Hepatocyte (in vitro differentiated cells): ENCODE results near the gene ALOXE3. TPM values are rescaled to one million over a fixed set of nuclear protein-coding genes. Genes with fewer than 3 reads are reported as not detected.

Experiments
- DNase-seq: peaks from one replicate; pipeline ENCODE4 v3.0.0-alpha.2; 2016; ENCODE audit warnings: low spot score
- H2AFZ ChIP-seq: fragments of 200-600 bp; sonication (generic); 2 replicates; pipeline ENCODE4 v1.6.0; 2016; ENCODE audit warnings: antibody characterized with exemption, mild to moderate bottlenecking
- H3K27ac ChIP-seq: fragments of 200-600 bp; sonication (generic); 2 replicates; pipeline ENCODE4 v1.5.1; 2016; ENCODE audit warnings: mild to moderate bottlenecking
- H3K27me3 ChIP-seq: fragments of 200-600 bp; sonication (generic); 2 replicates; pipeline ENCODE4 v1.6.1; 2016
- H3K36me3 ChIP-seq: fragments of 200-600 bp; sonication (generic); replicated peaks from 2 replicates; pipeline ENCODE4 v1.5.1; 2016; ENCODE audit warnings: low read depth; ENCODE audit not compliant: insufficient read depth
- H3K4me1 ChIP-seq: fragments of 200-600 bp; sonication (generic); 2 replicates; pipeline ENCODE4 v1.5.1; 2016; ENCODE audit warnings: mild to moderate bottlenecking, moderate library complexity; ENCODE audit not compliant: insufficient read depth
- H3K4me2 ChIP-seq: fragments of 200-600 bp; sonication (generic); 2 replicates; pipeline ENCODE4 v1.6.0; 2016
- H3K4me3 ChIP-seq: fragments of 200-600 bp; sonication (generic); 2 replicates; pipeline ENCODE4 v1.5.1; 2016; ENCODE audit warnings: mild to moderate bottlenecking
- H3K79me2 ChIP-seq: fragments of 200-600 bp; sonication (generic); 2 replicates; pipeline ENCODE4 v1.6.0; 2017; ENCODE audit warnings: mild to moderate bottlenecking
- H3K9me2 ChIP-seq: fragments of 200-600 bp; sonication (generic); replicated peaks from 2 replicates; pipeline ENCODE4 v1.6.0; 2017; ENCODE audit warnings: mild to moderate bottlenecking; ENCODE audit not compliant: insufficient read depth
- H3K9me3 ChIP-seq: fragments of 200-600 bp; sonication (generic); 2 replicates; pipeline ENCODE4 v1.5.1; 2016; ENCODE audit warnings: low read depth, mild to moderate bottlenecking
- H4K20me1 ChIP-seq: fragments of 200-600 bp; sonication (generic); 2 replicates; pipeline ENCODE4 v1.6.0; 2016; ENCODE audit warnings: mild to moderate bottlenecking; ENCODE audit not compliant: insufficient read depth, poor library complexity, severe bottlenecking
- EZH2 ChIP-seq: fragments of 200-600 bp; sonication (generic); IDR thresholded peaks from 2 replicates; pipeline ENCODE4 v1.6.1; 2016; ENCODE audit warnings: antibody characterized with exemption, mild to moderate bottlenecking, borderline replicate concordance
- EZH2phosphoT487 ChIP-seq: fragments of 200-600 bp; sonication (generic); IDR thresholded peaks from one replicate; pipeline ENCODE4 v1.6.1; 2018; ENCODE audit warnings: antibody characterized with exemption, mild to moderate bottlenecking, low read depth, moderate library complexity; ENCODE audit not compliant: unreplicated experiment, severe bottlenecking
- WGBS: methylation state at CpG from one replicate; pipeline ENCODE4 v1.1.6; 2016; ENCODE audit warnings: low lambda C conversion rate; ENCODE audit errors: missing lambda C conversion rate; 5-methylcytosine and 5-hydroxymethylcytosine counted together
- polyA plus RNA-seq: library from polyadenylated mRNA; unstranded; fragments of >200 nt; fragmentation: Nextera tagmentation; extraction: Ambion mirVana; gene quantifications from 2 replicates; pipeline ENCODE4 v1.2.1, GENCODE V29; 2016
- total RNA-seq: library from RNA; depleted of rRNA; stranded (reverse); fragments of >200 nt; gene quantifications from 2 replicates; pipeline ENCODE4 v1.2.3, GENCODE V29; 2014
- TF ChIP-seq, protein P1 (sequence below): fragments of 200-600 bp; sonication (generic); IDR thresholded peaks from 2 replicates; pipeline ENCODE4 v1.5.1; 2016; ENCODE audit warnings: antibody characterized with exemption, mild to moderate bottlenecking; ENCODE audit not compliant: poor library complexity

ALOXE3 gene
- total and polyA plus RNA-seq, 2 experiments from 2014 or later: 0.77 to 1.5 TPM

DNA sequence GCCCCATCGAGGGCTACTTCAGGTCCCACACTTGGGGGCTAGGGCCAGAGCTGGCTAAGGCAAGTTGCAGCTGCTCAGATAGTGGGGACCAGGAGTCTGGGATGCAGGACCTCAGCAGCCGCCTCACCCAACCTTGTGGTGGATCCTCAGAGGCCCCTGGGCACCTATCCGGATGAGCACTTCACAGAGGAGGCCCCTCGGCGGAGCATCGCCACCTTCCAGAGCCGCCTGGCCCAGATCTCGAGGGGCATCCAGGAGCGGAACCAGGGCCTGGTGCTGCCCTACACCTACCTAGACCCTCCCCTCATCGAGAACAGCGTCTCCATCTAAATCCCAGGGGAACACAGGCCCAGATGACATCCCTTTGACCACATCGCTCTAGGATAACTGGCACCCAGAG, 70.1 kb downstream of the ALOXE3 start:
- Histone ChIP-seq H2AFZ (no peak overlapping the region), H3K9me3 (no peaks in the 10 kb centered on the region), H3K4me1 (no peaks in the 10 kb centered on the region), H4K20me1 (no peaks in the 10 kb centered on the region), H3K36me3 (no peaks in the 10 kb centered on the region), H3K79me2 (no peaks in the 10 kb centered on the region), H3K4me3 (no peak overlapping the region), H3K9me2 (no peaks in the 10 kb centered on the region), H3K4me2 (no peak overlapping the region), H3K27ac (no peak overlapping the region), H3K27me3 (no peaks in the 10 kb centered on the region)
- TF ChIP-seq EZH2phosphoT487: no peak
- no peak for TF ChIP-seq EZH2
- TF ChIP-seq, protein P1, sequence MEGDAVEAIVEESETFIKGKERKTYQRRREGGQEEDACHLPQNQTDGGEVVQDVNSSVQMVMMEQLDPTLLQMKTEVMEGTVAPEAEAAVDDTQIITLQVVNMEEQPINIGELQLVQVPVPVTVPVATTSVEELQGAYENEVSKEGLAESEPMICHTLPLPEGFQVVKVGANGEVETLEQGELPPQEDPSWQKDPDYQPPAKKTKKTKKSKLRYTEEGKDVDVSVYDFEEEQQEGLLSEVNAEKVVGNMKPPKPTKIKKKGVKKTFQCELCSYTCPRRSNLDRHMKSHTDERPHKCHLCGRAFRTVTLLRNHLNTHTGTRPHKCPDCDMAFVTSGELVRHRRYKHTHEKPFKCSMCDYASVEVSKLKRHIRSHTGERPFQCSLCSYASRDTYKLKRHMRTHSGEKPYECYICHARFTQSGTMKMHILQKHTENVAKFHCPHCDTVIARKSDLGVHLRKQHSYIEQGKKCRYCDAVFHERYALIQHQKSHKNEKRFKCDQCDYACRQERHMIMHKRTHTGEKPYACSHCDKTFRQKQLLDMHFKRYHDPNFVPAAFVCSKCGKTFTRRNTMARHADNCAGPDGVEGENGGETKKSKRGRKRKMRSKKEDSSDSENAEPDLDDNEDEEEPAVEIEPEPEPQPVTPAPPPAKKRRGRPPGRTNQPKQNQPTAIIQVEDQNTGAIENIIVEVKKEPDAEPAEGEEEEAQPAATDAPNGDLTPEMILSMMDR: no peak
- no peak for DNase-seq
- WGBS: 98% methylated on average over 12 of the region's 12 CpGs

DNA sequence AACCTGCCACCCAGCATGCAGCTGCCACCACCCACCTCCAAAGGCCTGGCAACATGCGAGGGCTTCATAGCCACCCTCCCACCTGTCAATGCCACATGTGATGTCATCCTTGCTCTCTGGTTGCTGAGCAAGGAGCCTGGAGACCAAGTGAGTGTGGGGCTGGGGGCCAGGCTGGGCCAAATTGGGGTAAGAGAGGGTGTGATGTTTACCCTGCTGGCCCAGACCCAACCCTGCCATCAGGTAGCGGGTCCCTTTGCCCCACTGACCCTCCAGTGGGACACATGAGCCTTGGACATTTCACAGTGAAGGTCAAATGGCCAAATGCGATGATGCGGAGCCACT, 70.6 kb downstream of the ALOXE3 start:
- no peak overlapping the region for H3K4me2 ChIP-seq
- H3K4me3 ChIP-seq: no peak overlapping the region

DNA sequence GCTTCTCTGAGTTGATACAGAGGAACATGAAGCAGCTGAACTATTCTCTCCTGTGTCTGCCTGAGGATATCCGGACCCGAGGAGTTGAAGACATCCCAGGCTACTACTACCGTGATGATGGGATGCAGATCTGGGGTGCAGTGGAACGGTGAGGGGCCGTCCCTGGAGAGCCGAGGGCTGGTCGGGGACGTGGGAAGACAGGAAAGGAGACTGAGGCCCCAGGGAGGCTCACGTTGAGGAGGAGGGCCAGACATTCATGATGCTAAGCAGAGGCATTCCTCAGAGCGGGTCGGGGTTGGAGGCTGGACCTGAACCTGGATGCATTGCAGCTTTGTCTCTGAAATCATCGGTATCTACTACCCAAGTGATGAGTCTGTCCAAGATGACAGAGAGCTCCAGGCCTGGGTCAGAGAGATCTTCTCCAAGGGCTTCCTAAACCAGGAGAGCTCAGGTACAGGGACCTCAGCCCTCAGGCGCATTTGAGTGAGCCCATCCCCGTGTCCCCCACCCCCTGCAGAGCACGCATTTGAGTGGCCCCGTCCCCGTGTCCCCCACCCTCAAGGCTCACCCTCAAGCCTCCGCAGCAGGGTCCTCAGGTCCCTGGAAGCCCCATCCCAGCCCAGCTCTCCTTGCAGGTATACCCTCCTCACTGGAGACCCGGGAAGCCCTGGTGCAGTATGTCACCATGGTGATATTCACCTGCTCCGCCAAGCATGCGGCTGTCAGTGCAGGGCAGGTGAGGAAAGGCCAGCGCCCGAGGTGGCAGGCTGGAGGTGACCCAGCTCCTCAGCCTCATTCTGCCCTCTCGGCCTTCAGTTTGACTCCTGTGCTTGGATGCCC, 71.2 kb downstream of the ALOXE3 start:
- Histone ChIP-seq H3K27me3 (no peaks in the 10 kb centered on the region), H3K36me3 (no peaks in the 10 kb centered on the region), H4K20me1 (no peaks in the 10 kb centered on the region), H3K4me2 (no peak overlapping the region), H3K9me3 (no peaks in the 10 kb centered on the region), H3K9me2 (no peaks in the 10 kb centered on the region), H3K4me3 (no peak overlapping the region), H3K79me2 (no peaks in the 10 kb centered on the region), H3K27ac (no peak overlapping the region), H3K4me1 (no peaks in the 10 kb centered on the region), H2AFZ (no peak overlapping the region)
- no peak for TF ChIP-seq EZH2
- TF ChIP-seq, protein P1: no peak
- no peak for TF ChIP-seq EZH2phosphoT487
- no peak for DNase-seq
- 85% methylated on average over 18 of the region's 24 CpGs for WGBS

More for the DNA sequence above, 70.6 kb downstream of the ALOXE3 start:
- Histone ChIP-seq H3K9me2 (no peaks in the 10 kb centered on the region), H2AFZ (no peak overlapping the region), H3K4me1 (no peaks in the 10 kb centered on the region), H3K9me3 (no peaks in the 10 kb centered on the region), H4K20me1 (no peaks in the 10 kb centered on the region), H3K79me2 (no peaks in the 10 kb centered on the region), H3K36me3 (no peaks in the 10 kb centered on the region), H3K27me3 (no peaks in the 10 kb centered on the region), H3K27ac (no peak overlapping the region)
- DNase-seq: no peak
- 94% methylated on average over 4 of the region's 4 CpGs for WGBS
- TF ChIP-seq, protein P1: no peak
- no peak for TF ChIP-seq EZH2
- TF ChIP-seq EZH2phosphoT487: no peak
